Measurements from ENCODE around the gene NR6A1.

The NR6A1 gene

DNA sequence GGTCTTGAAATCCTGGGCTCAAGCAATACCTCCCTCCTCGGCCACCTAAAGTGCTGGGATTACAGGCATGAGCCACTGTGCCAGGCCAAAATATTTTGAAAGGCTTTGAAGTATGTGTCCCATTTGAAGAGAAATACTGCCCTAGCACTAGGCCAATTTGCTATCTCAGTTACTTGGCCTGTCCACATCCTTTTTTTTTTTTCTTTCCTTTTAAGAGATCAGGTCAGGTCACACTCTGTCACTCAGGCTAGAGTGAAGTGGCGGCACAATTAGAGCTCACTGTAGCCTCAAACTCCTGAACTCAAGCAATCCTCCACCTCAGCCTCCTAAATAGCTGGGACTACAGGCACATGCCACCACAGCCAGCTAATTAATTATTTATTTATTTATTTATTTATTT, 84.2 kb downstream of the NR6A1 start:
- no peak overlapping the region for H3K9ac ChIP-seq (ENCODE audit: insufficient read length, low read depth)
- H3K27me3 ChIP-seq (ENCODE audit: insufficient read depth, insufficient read length), result no peaks in the 10 kb centered on the region
- TF ChIP-seq ZNF274 (IDR thresholded peaks at IDR 0.05; ENCODE audit: low read depth, low read length), result no peak
- TF ChIP-seq SUZ12 (IDR thresholded peaks at IDR 0.05; ENCODE audit: extremely low read depth, insufficient read depth, insufficient read length), result no peak
- no peak for TF ChIP-seq YY1 (IDR thresholded peaks at IDR 0.05; ENCODE audit: insufficient read depth, insufficient read length)
- no peaks in the 10 kb centered on the region for H3K4me1 ChIP-seq (ENCODE audit: insufficient read depth, insufficient read length)
- no peaks in the 10 kb centered on the region for H3K9me3 ChIP-seq (ENCODE audit: insufficient read depth, low read length)
- no peak for DNase-seq (ENCODE audit: low read depth, low spot score)
- H3K4me3 ChIP-seq (ENCODE audit: insufficient read length, low read depth), result no peak overlapping the region
- H3K36me3 ChIP-seq (ENCODE audit: insufficient read depth, insufficient read length, low read length), result peaks cover 3% of the 10 kb centered on the region

DNA sequence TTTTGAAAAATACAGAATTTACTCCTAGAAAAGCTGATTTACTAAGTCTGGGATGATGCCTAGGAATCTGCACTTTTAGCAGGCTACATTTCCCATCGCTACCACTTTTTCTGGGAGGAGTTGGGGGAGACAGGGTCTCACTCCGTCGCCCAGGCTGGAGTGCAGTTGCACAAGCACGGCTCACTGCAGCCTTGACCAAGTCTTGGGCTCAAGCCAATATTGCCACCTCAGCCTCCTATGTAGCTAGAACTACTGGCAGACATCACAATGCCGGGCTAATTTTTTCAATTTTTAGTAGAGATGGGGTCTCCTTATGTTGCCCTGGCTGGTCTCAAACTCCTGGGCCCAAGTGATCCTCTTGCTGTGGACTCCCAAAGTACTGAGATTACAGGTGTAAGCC, 85.9 kb downstream of the NR6A1 start:
- no peak for DNase-seq (ENCODE audit: low read depth, low spot score)
- no peak overlapping the region for H3K9ac ChIP-seq (ENCODE audit: insufficient read length, low read depth)
- no peaks in the 10 kb centered on the region for H3K27me3 ChIP-seq (ENCODE audit: insufficient read depth, insufficient read length)
- no peak for TF ChIP-seq YY1 (IDR thresholded peaks at IDR 0.05; ENCODE audit: insufficient read depth, insufficient read length)
- TF ChIP-seq SUZ12 (IDR thresholded peaks at IDR 0.05; ENCODE audit: extremely low read depth, insufficient read depth, insufficient read length), result no peak
- no peak for TF ChIP-seq ZNF274 (IDR thresholded peaks at IDR 0.05; ENCODE audit: low read depth, low read length)
- no peak overlapping the region for H3K4me3 ChIP-seq (ENCODE audit: insufficient read length, low read depth)
- no peaks in the 10 kb centered on the region for H3K4me1 ChIP-seq (ENCODE audit: insufficient read depth, insufficient read length)
- no peaks in the 10 kb centered on the region for H3K9me3 ChIP-seq (ENCODE audit: insufficient read depth, low read length)
- H3K36me3 ChIP-seq (ENCODE audit: insufficient read depth, insufficient read length, low read length), result peaks cover 3% of the 10 kb centered on the region

DNA sequence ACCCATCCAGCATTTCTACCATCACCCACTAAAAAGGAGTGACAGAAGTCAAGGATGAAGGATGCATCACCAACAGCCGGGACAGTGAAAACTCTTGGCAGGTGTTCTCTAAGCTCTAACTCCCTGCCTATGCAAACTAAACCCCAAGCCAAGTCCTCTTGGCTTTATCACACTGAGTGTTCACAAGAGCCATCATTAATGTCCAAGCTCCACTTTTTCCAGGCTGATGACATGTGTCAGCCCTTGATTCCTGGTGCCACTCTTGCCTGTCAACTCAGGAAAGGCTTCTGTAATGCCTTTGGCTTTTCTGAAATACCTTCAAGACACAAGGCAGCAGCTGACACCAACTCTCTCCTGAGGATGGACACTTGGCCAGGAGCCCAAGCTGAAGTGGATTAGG, 86.9 kb downstream of the NR6A1 start:
- no peak for DNase-seq (ENCODE audit: low read depth, low spot score)
- Histone ChIP-seq H3K4me1 (ENCODE audit: insufficient read depth, insufficient read length) (no peaks in the 10 kb centered on the region), H3K9ac (ENCODE audit: insufficient read length, low read depth) (no peak overlapping the region), H3K9me3 (ENCODE audit: insufficient read depth, low read length) (no peaks in the 10 kb centered on the region), H3K4me3 (ENCODE audit: insufficient read length, low read depth) (no peak overlapping the region), H3K27me3 (ENCODE audit: insufficient read depth, insufficient read length) (no peaks in the 10 kb centered on the region), H3K36me3 (ENCODE audit: insufficient read depth, insufficient read length, low read length) (peaks cover 3% of the 10 kb centered on the region)
- no peak for TF ChIP-seq SUZ12 (IDR thresholded peaks at IDR 0.05; ENCODE audit: extremely low read depth, insufficient read depth, insufficient read length)
- no peak for TF ChIP-seq ZNF274 (IDR thresholded peaks at IDR 0.05; ENCODE audit: low read depth, low read length)
- no peak for TF ChIP-seq YY1 (IDR thresholded peaks at IDR 0.05; ENCODE audit: insufficient read depth, insufficient read length)

- no peaks in the 10 kb centered on the region for H3K9me3 ChIP-seq (ENCODE audit: insufficient read depth, low read length)
- H3K4me3 ChIP-seq (ENCODE audit: insufficient read length, low read depth), result no peak overlapping the region
- H3K4me1 ChIP-seq (ENCODE audit: insufficient read depth, insufficient read length), result no peaks in the 10 kb centered on the region
- no peak for TF ChIP-seq SUZ12 (IDR thresholded peaks at IDR 0.05; ENCODE audit: extremely low read depth, insufficient read depth, insufficient read length)
- TF ChIP-seq YY1 (IDR thresholded peaks at IDR 0.05; ENCODE audit: insufficient read depth, insufficient read length), result no peak
- no peaks in the 10 kb centered on the region for H3K27me3 ChIP-seq (ENCODE audit: insufficient read depth, insufficient read length)
- peaks cover 3% of the 10 kb centered on the region for H3K36me3 ChIP-seq (ENCODE audit: insufficient read depth, insufficient read length, low read length)
- no peak overlapping the region for H3K9ac ChIP-seq (ENCODE audit: insufficient read length, low read depth)
- no peak for DNase-seq (ENCODE audit: low read depth, low spot score)
These were observed 88.1 kb downstream of the NR6A1 start for GRCh38 chr9:124683043-124683442.

- no peaks in the 10 kb centered on the region for H3K4me1 ChIP-seq (ENCODE audit: insufficient read depth, insufficient read length)
- no peaks in the 10 kb centered on the region for H3K27me3 ChIP-seq (ENCODE audit: insufficient read depth, insufficient read length)
- H3K36me3 ChIP-seq (ENCODE audit: insufficient read depth, insufficient read length, low read length), result peaks cover 3% of the 10 kb centered on the region
- H3K9ac ChIP-seq (ENCODE audit: insufficient read length, low read depth), result no peak overlapping the region
- DNase-seq (ENCODE audit: low read depth, low spot score), result no peak
- no peaks in the 10 kb centered on the region for H3K9me3 ChIP-seq (ENCODE audit: insufficient read depth, low read length)
- no peak for TF ChIP-seq ZNF274 (IDR thresholded peaks at IDR 0.05; ENCODE audit: low read depth, low read length)
- no peak overlapping the region for H3K4me3 ChIP-seq (ENCODE audit: insufficient read length, low read depth)
These were observed 90.3 kb downstream of the NR6A1 start for GRCh38 chr9:124680714-124681390.

DNA sequence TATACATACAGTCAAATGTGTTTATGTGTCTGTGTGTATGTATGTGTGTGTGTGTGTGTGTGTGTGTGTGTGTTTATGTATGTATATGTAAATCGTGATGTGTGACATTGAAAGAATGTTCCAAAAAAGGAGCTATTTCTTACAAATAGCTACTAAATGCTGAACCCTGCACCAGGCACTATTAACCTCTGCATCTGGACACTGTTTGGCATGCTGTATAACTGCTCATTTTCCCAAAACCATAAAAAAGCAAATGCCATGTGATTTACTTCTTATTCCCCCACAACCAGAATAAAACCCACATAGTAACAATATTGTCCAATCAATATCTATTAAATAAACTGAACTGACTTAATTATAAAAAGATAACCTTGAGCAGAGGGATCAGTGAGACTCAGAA, 91.1 kb downstream of the NR6A1 start:
- no peaks in the 10 kb centered on the region for H3K4me1 ChIP-seq (ENCODE audit: insufficient read depth, insufficient read length)
- no peak overlapping the region for H3K4me3 ChIP-seq (ENCODE audit: insufficient read length, low read depth)
- no peaks in the 10 kb centered on the region for H3K27me3 ChIP-seq (ENCODE audit: insufficient read depth, insufficient read length)
- H3K9me3 ChIP-seq (ENCODE audit: insufficient read depth, low read length), result no peaks in the 10 kb centered on the region
- no peak overlapping the region for H3K9ac ChIP-seq (ENCODE audit: insufficient read length, low read depth)
- TF ChIP-seq YY1 (IDR thresholded peaks at IDR 0.05; ENCODE audit: insufficient read depth, insufficient read length) (no peak), SUZ12 (IDR thresholded peaks at IDR 0.05; ENCODE audit: extremely low read depth, insufficient read depth, insufficient read length) (no peak), ZNF274 (IDR thresholded peaks at IDR 0.05; ENCODE audit: low read depth, low read length) (no peak)
- no peak for DNase-seq (ENCODE audit: low read depth, low spot score)
- peaks cover 3% of the 10 kb centered on the region for H3K36me3 ChIP-seq (ENCODE audit: insufficient read depth, insufficient read length, low read length)

- Histone ChIP-seq H3K9ac (ENCODE audit: insufficient read length, low read depth) (no peak overlapping the region), H3K4me3 (ENCODE audit: insufficient read length, low read depth) (no peak overlapping the region), H3K36me3 (ENCODE audit: insufficient read depth, insufficient read length, low read length) (no peaks in the 10 kb centered on the region), H3K9me3 (ENCODE audit: insufficient read depth, low read length) (no peaks in the 10 kb centered on the region), H3K27me3 (ENCODE audit: insufficient read depth, insufficient read length) (no peaks in the 10 kb centered on the region), H3K4me1 (ENCODE audit: insufficient read depth, insufficient read length) (no peaks in the 10 kb centered on the region)
- TF ChIP-seq YY1 (IDR thresholded peaks at IDR 0.05; ENCODE audit: insufficient read depth, insufficient read length) (no peak), ZNF274 (IDR thresholded peaks at IDR 0.05; ENCODE audit: low read depth, low read length) (no peak), SUZ12 (IDR thresholded peaks at IDR 0.05; ENCODE audit: extremely low read depth, insufficient read depth, insufficient read length) (no peak)
- DNase-seq (ENCODE audit: low read depth, low spot score), result no peak
These were observed 95.0 kb downstream of the NR6A1 start for GRCh38 chr9:124676159-124676551.
